KG1 (cell line): ENCODE data around the gene TAPT1.

Experiments used
- DNase-seq: peaks from one replicate; lab custom pipeline; 2025; lab: John Stamatoyannopoulos, UW

TAPT1 gene, protein sequence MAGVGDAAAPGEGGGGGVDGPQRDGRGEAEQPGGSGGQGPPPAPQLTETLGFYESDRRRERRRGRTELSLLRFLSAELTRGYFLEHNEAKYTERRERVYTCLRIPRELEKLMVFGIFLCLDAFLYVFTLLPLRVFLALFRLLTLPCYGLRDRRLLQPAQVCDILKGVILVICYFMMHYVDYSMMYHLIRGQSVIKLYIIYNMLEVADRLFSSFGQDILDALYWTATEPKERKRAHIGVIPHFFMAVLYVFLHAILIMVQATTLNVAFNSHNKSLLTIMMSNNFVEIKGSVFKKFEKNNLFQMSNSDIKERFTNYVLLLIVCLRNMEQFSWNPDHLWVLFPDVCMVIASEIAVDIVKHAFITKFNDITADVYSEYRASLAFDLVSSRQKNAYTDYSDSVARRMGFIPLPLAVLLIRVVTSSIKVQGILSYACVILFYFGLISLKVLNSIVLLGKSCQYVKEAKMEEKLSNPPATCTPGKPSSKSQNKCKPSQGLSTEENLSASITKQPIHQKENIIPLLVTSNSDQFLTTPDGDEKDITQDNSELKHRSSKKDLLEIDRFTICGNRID

DNA sequence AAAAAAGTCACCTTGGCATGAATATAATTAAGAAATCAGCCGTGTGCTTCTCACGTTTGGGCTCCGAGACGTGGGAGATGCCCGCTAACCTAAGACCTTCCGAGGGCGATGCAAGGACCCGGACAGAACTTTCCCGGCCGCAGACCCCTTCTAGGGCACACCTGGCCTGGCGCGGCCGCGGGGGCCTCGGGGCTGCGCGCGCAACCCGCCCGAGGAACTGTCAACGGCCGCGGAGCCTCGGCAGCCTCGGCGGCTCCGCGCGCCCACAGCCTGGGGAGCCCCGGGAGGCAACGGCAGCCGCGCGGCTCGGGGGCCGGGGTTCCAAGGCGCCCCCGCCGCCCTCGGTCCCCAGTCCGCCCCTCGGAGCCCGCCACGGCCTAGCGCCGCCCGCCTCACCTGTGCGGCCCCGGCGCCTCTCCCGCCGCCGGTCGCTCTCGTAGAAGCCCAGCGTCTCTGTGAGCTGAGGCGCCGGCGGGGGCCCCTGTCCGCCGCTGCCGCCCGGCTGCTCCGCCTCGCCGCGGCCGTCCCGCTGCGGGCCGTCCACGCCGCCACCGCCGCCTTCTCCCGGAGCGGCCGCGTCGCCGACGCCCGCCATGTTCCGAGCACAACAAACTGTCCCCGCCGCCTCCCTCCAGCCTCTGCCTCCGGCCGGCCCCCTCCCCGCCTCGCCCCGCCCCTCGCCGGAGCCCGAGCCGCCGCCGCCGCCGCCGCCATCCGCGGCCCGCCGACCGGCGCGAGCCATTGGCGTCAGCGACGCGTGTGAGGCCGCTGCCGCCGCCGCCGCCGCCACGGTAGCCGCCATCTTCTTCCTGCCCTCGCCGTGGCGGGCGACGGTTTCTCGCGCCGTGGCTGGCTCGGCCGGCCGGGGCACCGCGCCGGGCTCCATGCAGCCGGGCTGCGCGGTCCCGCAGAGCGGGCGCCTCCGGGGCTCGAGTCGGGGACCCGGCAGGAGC is at the start of gene TAPT1:
Gene TAPT1, minus strand, starts transcription at position 609 of the 953 bp plus-strand sequence. Its CDS starts 14 bp downstream, at position 595.
- DNase-seq = peak; percentile 16

DNA sequence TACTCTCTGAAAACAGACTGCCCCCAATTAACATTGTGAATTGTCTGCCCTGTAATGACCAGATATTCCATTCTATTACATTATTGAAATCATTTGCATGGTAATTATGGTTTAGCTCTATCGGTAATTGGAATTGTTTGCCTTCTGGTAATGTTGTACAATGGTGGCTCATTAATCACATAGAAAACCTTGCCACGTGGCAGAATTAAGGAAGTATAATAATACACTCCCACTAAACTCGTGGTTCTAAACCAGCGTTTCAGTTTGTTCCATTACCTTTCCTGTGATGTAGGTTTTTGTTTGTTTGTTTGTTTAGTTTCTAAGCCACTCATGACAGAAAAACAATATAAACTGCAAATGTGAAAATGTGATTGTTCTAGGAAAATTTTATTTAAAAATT is 45.1 kb upstream of the TAPT1 start:
- no peak for DNase-seq

DNA sequence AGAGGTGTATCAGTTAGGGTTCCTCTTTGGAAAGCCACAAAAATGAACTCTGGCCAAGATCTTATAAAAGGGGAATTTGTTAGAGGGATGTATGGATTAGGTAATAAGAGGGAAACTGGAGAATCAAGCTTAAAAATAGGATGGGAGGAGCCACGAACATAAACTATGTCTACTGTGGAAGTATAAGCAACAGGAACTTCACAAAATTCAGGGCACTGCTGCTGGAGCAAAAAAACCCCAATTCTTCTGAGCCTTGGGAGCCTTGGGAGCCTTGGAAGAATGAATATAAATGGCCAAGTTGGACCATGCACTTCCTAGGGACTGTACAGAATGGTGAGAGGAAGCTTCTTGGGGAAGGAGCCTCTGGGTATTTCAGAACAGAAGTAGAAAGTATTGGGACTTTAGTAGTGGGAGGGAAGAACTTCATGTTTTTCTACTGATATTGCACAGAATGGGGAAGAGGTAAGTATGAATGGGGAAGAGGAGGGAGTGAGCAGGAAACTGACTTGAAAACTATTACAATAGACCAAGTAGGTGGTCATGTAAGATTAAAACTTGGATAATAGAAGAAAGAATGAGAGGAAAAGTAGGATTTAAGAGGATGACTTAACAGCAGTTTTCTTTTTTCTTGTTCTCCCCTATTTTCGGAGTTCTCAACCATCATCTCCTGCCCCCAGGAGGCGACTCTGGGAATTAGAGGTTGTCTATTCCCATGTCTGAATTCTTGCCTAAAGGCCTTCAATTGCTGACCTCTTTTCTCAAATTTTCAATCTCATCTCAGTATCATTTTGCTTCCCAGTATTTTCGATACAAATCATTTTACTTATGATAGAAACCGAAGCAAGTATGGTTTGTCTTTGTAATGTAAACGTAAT is 44.4 kb upstream of the TAPT1 start:
- DNase-seq = peak; percentile 28

DNA sequence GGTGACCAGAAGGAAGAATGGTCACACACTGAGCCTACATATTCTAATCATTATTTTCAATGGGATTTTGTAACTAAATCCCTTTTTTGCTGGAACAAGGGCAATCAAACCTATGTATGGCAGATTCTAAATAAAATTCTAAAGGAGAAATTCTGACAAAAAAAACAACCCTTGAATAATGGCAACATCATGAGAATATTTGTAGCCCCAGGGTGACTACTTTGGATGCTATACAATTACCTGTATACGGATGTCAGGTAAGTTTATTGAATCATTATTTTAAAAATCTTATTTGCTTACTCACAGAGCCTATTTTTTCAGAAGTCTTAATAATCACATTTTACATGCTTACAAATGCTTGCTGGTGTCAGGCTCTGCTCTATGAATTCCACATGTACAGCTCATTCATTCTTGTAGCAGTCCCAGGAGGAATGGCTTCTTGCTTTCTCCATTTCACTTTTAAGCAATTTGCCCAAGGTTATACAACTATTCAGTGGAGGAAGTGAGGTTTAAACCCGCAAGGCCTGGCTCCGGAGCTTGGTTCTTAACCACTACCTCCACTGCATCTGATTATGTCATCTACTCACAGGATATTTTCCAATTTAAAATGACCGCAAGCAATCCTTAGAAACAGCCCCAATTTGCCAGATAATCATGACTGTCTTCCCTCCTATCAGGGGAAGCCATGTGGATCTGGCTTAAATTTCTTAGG is 43.6 kb upstream of the TAPT1 start:
- DNase-seq = peak; percentile 26

DNA sequence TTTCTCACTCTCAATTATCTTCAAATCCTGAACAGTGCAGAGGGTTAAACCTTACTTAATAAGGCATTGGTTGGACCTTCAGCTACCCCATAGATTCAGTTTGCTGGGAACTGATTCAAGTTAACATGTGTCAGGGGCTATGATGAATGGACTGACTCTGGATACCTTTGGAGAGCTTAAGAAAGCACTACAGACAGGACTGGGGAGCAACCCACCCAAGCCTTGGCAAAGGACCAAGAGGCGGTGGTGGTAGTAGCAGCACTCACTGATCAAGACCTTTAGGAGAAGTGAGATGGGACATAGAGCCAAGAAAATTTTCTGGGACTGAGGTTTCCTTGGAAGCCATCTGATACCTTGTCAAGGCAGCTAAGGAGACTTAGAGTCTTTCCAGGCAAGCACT is 43.0 kb upstream of the TAPT1 start:
- no peak for DNase-seq

DNA sequence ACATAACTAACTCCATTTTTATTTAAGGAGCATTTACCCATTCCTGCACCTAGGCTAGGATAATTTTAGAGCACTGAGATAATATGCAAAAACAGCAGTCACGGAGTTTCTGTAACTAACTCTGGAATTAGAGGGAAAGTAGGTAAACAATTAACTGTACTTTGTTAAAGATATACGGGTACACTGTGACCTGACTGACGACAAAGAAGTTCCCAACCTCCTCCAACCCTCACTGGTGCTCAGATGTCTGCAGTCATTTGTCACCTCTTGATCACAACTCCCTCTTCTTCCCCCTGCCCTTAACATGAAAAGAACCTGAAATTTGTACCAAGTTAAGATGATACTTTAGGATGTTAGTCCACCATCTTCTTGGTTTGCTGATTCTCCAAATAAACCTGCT is 42.0 kb upstream of the TAPT1 start:
- DNase-seq = no peak

DNA sequence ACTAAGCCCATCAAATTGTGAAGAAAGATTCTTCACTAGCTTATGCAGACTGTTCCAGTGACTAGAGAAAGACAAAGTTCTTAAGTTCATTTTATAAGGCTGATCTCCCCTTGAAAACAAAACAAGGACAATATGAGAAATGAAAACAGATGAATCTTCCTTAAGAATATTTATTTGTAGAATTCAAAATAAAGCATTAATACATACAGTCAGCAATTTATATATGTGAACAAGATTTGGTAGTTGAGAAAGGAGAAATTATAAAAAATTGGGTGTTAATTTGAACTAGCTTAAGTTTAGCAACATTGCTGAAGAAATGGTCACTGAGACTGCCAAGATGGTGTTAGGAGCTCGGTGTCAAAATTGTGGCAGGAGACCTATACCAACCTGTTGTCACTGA is 41.4 kb upstream of the TAPT1 start:
- DNase-seq = no peak

DNA sequence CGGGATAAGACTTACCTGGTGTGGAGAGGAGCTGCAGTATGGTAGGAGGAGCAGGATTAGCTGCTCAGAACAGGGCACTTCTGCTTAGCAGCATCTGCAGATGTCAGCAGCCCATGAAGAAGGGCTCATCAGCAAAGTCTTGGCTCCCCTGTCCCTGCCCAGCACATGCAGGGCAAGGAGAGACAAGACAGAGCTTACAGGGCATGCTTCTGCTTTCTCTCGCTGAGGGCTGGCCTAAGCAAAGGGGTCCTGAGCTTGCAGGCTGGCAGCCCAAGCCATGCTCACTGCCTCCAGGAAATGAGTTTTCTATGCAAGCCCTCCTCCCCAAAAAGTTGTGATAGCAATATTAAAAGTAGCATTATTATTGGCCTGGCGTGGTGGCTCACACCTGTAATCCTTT is 39.5 kb upstream of the TAPT1 start:
- no peak for DNase-seq

DNA sequence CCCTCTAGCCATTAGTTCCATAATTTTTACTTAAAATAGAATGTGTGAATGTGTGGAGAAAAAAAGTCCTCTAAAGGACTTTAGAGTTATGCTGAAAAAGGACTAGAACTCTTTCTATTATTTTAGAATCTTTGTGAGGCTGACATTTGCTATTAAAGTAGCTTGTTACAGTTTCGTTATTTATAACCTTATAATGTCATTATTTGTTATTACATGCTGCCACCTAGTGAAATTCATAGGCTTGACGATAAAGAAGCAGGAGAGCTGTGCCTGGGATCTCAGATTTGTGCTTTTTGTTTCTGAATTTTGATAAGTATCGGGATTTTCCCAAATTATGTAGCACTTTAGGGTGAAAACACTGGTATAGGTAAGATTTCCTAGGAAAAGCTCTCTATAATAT is 38.5 kb upstream of the TAPT1 start:
- DNase-seq = peak; percentile 4

DNA sequence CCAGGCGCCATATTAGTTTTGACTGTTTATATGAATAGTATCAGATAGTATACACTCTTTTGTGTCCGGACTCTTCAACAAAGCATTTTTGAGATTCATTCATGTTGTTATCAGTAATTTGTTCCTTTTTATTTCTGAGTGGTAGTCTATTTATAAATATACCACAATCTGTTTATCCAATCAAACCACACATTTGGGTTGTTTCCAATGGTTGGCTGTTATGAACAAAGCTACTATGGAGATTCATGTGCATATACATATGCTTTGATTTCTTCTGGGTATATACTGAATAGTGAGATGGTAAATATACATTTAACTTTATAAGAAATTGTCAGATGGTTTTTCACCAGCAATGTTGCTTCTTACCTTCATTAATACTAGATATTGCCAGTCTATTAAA is 36.8 kb upstream of the TAPT1 start:
- no peak for DNase-seq

DNA sequence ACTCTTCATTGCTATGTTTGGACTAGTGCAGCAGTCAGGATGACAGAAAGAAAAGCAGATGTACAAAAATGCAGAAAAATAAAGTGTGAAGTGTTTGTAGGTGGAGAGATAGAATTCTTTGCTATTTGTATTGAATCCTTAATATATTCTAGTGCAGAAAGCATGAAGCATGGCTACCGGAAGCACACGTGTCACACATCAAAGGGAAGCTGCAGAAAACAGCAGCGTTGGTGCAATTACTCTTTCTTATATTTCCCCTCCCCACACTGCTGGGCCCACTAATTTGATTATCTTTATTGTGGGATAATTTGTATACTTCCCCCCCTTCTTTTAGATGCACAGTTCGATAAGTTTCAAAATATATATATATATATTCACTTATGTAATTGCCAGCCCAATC is 35.9 kb upstream of the TAPT1 start:
- no peak for DNase-seq

DNA sequence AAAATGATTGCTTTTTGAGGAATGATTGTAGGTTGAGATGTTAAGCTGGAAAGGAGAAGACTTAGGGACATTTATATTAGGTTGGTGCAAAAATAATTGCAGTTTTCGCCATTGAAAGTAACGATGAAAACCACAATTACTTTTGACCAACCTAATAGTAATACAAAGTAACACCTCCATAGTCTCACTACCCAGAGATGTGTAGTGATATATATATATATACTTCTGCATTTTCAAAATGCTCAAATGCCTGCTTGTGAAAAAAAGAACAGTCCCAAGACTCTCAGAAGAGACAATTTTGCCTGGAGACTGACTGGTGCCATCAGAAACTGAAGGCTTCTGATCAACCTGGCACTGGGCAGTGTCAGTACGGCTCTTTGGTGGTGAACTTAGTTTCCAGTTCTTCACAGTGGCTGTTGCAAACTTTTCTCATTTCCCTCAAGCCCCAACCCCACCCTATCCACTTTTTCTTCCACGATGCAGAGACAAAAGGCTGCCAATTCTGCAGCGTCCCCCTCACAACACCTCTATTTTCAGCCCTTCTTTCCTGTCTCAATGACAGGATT is 35.1 kb upstream of the TAPT1 start:
- DNase-seq = no peak

DNA sequence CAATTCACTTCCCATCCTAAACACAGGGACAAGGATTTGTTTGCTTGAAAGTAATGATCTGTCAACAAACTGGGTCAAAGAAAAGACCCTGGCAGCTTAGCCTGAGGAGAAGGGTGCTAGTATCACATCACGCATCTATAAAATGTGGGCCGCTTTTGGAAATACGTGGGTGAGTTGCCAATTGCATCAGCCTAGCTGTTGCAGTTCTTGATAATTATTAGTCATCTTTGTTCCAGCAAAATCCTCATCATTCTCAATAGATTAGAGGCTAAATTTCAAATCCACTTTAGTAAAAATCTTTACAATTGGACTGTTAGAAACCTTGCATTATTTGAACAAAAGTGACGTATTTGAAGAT is 33.6 kb upstream of the TAPT1 start:
- DNase-seq = no peak

DNA sequence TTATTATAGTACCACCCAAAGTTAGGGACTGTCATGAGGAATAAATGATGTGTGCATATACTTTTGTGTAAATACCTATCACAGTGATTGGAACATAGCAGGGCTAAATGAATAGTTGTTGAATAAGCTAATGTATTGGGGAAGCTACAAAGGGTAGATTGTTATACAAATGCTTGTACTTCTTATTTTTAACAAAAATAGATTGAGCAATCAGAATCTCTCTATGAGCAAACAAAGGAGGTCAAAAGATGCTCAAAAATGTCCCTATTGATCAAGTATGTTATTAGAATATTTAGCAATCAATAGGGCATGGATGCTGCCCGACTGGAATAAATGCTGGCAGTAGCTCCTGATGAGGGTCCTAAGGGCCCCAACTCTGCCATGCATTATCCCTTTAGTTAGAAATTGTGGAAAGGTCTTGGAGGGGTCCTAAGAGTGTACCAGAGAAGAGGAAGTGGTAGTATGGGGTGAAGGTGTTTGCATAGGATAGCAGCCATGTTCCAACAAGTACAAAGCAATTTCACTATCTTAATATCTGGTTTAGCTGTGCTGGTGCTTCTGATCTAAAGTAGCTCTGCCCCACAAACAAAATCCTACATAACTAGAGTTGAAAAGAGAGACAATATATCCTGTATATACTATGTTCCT is 33.1 kb upstream of the TAPT1 start:
- DNase-seq = no peak

DNA sequence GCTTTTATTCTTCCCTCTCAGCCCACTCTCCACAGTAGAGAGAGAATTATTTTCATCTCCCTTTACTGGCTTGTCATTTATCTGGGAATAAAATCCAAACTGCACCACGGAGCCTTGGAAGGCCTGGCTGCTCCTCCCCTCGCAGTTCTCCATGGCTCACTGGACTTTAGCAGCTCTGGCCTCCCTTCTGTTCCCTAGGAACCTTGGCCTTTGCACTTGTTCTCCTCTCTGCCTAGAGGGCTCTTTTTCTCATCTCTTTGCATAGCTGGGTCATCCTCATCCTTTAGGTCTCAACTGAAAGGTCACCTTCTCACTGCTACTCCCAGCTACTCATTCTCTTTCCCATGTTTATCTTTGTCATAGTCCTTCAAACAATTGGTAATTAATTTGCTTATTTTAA is 31.3 kb upstream of the TAPT1 start:
- DNase-seq = no peak

DNA sequence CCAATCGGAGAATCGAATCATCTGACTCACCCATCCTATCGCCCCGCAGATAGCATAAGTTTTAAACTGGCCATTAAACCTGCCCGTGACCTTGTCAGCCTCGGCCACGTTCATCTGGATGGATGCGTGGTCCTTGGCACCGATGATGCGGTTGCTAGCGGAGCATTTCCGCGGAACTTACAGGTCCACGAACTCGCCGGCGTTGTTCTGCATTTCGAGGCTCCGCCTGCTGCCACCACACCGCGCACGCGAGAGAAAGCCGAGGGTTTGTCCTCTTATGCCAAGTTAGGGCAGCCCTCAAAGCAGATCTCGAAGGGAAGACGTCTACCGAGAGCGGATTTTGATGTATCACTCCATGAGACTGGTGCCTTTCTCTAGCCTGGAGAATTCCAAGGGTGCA is 30.1 kb upstream of the TAPT1 start:
- no peak for DNase-seq

DNA sequence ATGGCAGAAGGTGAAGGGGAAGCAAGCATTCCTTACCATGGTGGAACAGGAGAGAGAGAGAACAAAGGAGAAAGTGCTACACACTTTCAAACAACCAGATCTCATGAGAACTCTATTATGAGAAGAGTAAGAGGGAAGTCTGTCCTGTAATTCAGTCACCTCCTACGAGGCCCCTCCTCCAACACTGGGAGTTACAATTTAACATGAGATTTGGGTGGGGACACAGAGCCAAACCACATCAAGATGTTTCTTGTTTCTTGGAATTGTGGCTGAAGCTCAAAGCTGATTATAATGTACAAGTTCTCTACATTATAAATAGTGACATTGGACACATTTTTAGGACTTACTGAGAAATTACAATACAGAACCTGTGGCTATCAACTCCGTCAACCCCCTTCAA is 29.5 kb upstream of the TAPT1 start:
- no peak for DNase-seq

DNA sequence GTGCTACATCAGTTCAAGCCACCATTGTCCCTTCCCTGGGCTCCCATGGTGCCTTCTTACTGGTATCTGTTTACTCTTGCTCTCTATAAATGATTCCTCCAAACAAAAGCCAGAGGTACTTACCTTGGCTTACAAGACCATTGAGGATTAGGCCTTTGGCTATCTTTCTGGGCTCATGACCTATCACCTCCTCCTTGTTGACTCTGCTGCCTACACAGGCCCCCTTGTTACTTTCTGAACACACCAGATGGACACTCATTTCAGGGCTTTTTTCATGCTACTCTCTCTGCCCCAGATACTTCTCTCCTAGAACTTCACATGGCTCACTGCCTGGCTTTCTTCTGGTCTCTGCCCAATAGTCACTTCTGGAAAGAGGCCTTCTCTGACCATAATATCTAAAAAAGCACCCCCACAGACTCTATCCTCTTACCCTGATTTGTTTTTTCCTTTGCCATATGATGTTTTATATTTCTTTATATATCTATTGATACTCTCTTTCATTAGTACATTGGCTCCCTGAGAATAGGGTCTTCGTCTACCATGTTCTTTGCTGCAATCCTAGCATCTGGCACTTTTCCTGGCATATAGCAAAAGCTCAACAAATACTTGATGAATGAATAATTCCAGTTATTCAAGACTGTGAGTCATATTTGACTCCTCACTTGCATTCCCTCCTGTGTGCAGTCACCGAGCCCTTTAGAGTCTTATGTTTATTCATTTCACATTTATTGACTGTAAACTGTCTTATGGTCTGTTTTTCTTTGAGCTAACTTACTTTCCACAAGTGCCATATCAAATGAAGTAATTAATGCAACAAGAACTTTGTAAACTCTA is 27.1 kb upstream of the TAPT1 start:
- no peak for DNase-seq

DNA sequence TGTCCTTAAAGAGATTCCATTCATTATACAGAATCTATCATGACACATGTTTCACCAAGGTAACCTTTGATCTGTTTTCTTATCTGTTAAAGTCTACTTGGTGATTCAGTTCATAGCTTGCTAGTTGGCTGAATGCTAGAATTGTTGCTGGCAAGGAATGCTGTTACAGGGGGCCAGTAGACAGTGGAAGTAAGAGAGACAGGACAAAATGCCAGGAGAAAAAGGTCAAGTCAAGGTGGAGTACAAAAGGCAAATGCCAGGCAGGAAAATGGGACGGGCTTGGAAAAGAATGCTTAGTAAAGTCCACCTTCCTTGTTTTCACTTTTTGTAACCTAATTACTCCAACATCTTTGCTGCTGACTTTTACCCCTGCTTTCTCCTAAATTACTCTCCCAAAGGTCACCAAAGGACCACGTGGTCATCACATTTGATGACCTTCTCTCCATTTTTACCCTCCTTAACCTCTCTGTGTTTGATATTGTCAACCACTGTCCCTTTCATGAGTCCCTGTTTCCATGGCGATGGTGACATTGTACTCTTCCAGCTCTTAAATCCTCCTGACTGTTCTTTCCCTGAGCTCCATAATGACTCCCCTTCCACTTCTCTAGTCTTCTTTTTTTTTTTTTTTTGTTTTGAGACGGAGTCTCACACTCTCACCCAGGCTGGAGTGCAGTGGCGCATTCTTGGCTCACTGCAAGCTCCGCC is 24.5 kb upstream of the TAPT1 start:
- no peak for DNase-seq
